Spleen (tissue), 11 donors: ENCODE data around the gene STX18. TPM values are rescaled to one million over a fixed set of nuclear protein-coding genes. Genes with fewer than 3 reads are reported as not detected.

Experiments used
- DNase-seq: peaks from one replicate; pipeline ENCODE4 v3.0.0-alpha.2; 2020
- H3K27ac ChIP-seq, 8 donors: fragments of 200-600 bp; sonication (generic) in 7 of 8; 1 replicate in 4 of 8; 2 replicates in 4 of 8; pipeline versions ENCODE4 v1.5.0 to v1.8.0; 2016 to 2021; ENCODE audit warnings: inconsistent platforms in 4 of 8, mild to moderate bottlenecking in 4 of 8, moderate library complexity in 1 of 8
- H3K27me3 ChIP-seq, 7 donors: fragments of 200-600 bp; sonication (generic) in 6 of 7; replicated peaks in 1 of 7; 1 replicate in 4 of 7; 2 replicates in 3 of 7; pipeline versions ENCODE4 v1.5.0 to v1.8.0; 2016 to 2021; ENCODE audit warnings: inconsistent platforms in 3 of 7, mild to moderate bottlenecking in 1 of 7
- H3K36me3 ChIP-seq, 6 donors: fragments of 200-600 bp; sonication (generic) in 5 of 6; 1 replicate in 4 of 6; 2 replicates in 2 of 6; pipeline versions ENCODE4 v1.5.0 to v1.8.0; 2016 to 2021; ENCODE audit warnings: inconsistent platforms in 2 of 6
- H3K4me1 ChIP-seq, 6 donors: fragments of 200-600 bp; sonication (generic) in 5 of 6; 1 replicate in 3 of 6; 2 replicates in 3 of 6; pipeline versions ENCODE4 v1.5.0 to v1.8.0; 2016 to 2021; ENCODE audit warnings: inconsistent platforms in 3 of 6
- H3K4me3 ChIP-seq, 8 donors: fragments of 200-600 bp; sonication (generic) in 7 of 8; 1 replicate in 4 of 8; 2 replicates in 4 of 8; pipeline versions ENCODE4 v1.5.0 to v1.8.0; 2016 to 2021; ENCODE audit warnings: inconsistent platforms in 4 of 8, mild to moderate bottlenecking in 4 of 8, moderate library complexity in 2 of 8
- H3K9me3 ChIP-seq, 8 donors: fragments of 200-600 bp; sonication (generic) in 7 of 8; 1 replicate in 4 of 8; 2 replicates in 4 of 8; pipeline versions ENCODE4 v1.5.0 to v1.8.0; 2016 to 2021; ENCODE audit warnings: inconsistent platforms in 4 of 8
- POLR2A ChIP-seq, 3 donors: fragments of 450-650 bp; IDR thresholded peaks; one replicate each; pipeline ENCODE4 v1.5.1; 2017; ENCODE audit warnings: antibody characterized with exemption in 3 of 3, mild to moderate bottlenecking in 1 of 3
- POLR2AphosphoS5 ChIP-seq, 3 donors: sonication (generic); formaldehyde crosslinking; IDR thresholded peaks; one replicate each; pipeline ENCODE4 v1.5.1; 2017; ENCODE audit warnings: antibody characterized with exemption in 3 of 3
- WGBS, 5 donors: extraction: QIAGEN DNeasy Blood & Tissue Kit in 3 of 5; methylation state at CpG; one replicate each; pipeline versions ENCODE4 v1.1.5 to v1.1.7; 2013 to 2018; 5-methylcytosine and 5-hydroxymethylcytosine counted together
- intact Hi-C: fragments of 100-400 bp; cut with DNase I; formaldehyde crosslinking; loops from one replicate; pipeline ENCODE4 v1.15.0; 2023; ENCODE audit warnings: low total_unique reads
- polyA plus RNA-seq, 3 donors: library from polyadenylated mRNA; stranded (reverse); fragments of 200-250 nt; gene quantifications; one replicate each; pipeline ENCODE4 v1.2.1, GENCODE V29; 2013
- total RNA-seq, 7 donors: library from RNA; depleted of rRNA in 3 of 7; stranded (reverse); fragments of >200 nt in 3 of 7; fragmentation: NEBNext Ultra II Directional in 4 of 7; extraction: Animal tissue kit (Norgen Biotek cat#: 25700) in 4 of 7; gene quantifications; one replicate each; pipeline versions ENCODE4 v1.1.0 to v1.2.1, GENCODE V29; 2016 to 2021
- TF ChIP-seq, protein P1 (sequence below), 11 experiments: fragments of 200-600 bp in 7 of 11; fragments of 450-650 bp in 4 of 11; sonication (generic) in 4 of 11; IDR thresholded peaks in 8 of 11; conservative IDR thresholded peaks in 3 of 11; 1 replicate in 7 of 11; 2 replicates in 4 of 11; pipeline versions ENCODE4 v1.4.0 to v1.8.0; 2016 to 2021; ENCODE audit warnings: antibody characterized with exemption in 11 of 11, inconsistent platforms in 4 of 11, mild to moderate bottlenecking in 1 of 11
- donor health status: healthy with polysubstance abuse.
- donor health status: DM: no; HTN: no; CAD: no; lungs with moderate emphysema.
- donor health status: DM: no; HTN: no; CAD: no.
- donor health status: Bipolar disorder and iron deficiency.
- donor health status: healthy.
- donor health status: DM: no; HTN: no; CAD: no.
- donor health status: DM: yes; HTN: yes; CAD: no.

Gene STX18
- total and polyA plus RNA-seq, 10 donors, result 19.0 to 45.8 (median 29.8) TPM

GRCh38 chr4:4432341-4433125 lies 109.3 kb downstream of the STX18 start:
- H3K27ac ChIP-seq, result no peak overlapping the region
- no peaks in the 10 kb centered on the region for H3K27me3 ChIP-seq
- H3K36me3 ChIP-seq, result peaks cover 0 to 96% (median 42%) of the 10 kb centered on the region in 6 donors
- no peak for DNase-seq
- no peaks in the 10 kb centered on the region for H3K9me3 ChIP-seq
- intact Hi-C loops, result no loop called here
- TF ChIP-seq, protein P1, sequence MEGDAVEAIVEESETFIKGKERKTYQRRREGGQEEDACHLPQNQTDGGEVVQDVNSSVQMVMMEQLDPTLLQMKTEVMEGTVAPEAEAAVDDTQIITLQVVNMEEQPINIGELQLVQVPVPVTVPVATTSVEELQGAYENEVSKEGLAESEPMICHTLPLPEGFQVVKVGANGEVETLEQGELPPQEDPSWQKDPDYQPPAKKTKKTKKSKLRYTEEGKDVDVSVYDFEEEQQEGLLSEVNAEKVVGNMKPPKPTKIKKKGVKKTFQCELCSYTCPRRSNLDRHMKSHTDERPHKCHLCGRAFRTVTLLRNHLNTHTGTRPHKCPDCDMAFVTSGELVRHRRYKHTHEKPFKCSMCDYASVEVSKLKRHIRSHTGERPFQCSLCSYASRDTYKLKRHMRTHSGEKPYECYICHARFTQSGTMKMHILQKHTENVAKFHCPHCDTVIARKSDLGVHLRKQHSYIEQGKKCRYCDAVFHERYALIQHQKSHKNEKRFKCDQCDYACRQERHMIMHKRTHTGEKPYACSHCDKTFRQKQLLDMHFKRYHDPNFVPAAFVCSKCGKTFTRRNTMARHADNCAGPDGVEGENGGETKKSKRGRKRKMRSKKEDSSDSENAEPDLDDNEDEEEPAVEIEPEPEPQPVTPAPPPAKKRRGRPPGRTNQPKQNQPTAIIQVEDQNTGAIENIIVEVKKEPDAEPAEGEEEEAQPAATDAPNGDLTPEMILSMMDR (IDR thresholded peaks at IDR 0.05 in 8 of 11, conservative IDR thresholded peaks at IDR 0.05 in 3 of 11), result no peak
- no peak for TF ChIP-seq POLR2AphosphoS5 (IDR thresholded peaks at IDR 0.05)
- TF ChIP-seq POLR2A (IDR thresholded peaks at IDR 0.05), result no peak
- no peak overlapping the region for H3K4me3 ChIP-seq
- 88 to 96% (median 94%) methylated on average over 8 to 11 of the region's 11 CpGs for WGBS, 5 donors
- peaks cover 0 to 2% (median 0%) of the 10 kb centered on the region in 6 donors for H3K4me1 ChIP-seq

GRCh38 chr4:4430492-4431195 lies 111.2 kb downstream of the STX18 start:
- DNase-seq, result no peak
- Histone ChIP-seq H3K27ac (no peak overlapping the region), H3K36me3 (peaks cover 0 to 96% (median 33%) of the 10 kb centered on the region in 6 donors), H3K27me3 (no peaks in the 10 kb centered on the region), H3K4me3 (no peak overlapping the region), H3K9me3 (no peaks in the 10 kb centered on the region), H3K4me1 (peaks cover 0 to 10% (median 0%) of the 10 kb centered on the region in 6 donors)
- 69 to 80% (median 76%) methylated on average over 7 of the region's 7 CpGs for WGBS, 5 donors
- intact Hi-C loops, result no loop called here
- no peak for TF ChIP-seq POLR2AphosphoS5 (IDR thresholded peaks at IDR 0.05)
- TF ChIP-seq, protein P1 (IDR thresholded peaks at IDR 0.05 in 8 of 11, conservative IDR thresholded peaks at IDR 0.05 in 3 of 11), result peak in 8 of 11 experiments; percentile 18 to 64 (median 41)
- TF ChIP-seq POLR2A (IDR thresholded peaks at IDR 0.05), result no peak

- intact Hi-C loops, result no loop called here
- Histone ChIP-seq H3K9me3 (no peaks in the 10 kb centered on the region), H3K4me1 (peaks cover 0 to 10% (median 0%) of the 10 kb centered on the region in 6 donors), H3K27me3 (no peaks in the 10 kb centered on the region), H3K27ac (no peak overlapping the region), H3K4me3 (no peak overlapping the region), H3K36me3 (peaks cover 0 to 96% (median 35%) of the 10 kb centered on the region in 6 donors)
- TF ChIP-seq, protein P1 (IDR thresholded peaks at IDR 0.05 in 8 of 11, conservative IDR thresholded peaks at IDR 0.05 in 3 of 11), result no peak
- TF ChIP-seq POLR2A (IDR thresholded peaks at IDR 0.05), result no peak
- no peak for TF ChIP-seq POLR2AphosphoS5 (IDR thresholded peaks at IDR 0.05)
- WGBS, 5 donors, result 90 to 98% (median 95%) methylated on average over 10 of the region's 10 CpGs
- DNase-seq, result no peak
Measured at GRCh38 chr4:4428966-4429875, 112.6 kb downstream of the STX18 start.
